T-helper 1 cell treated with Interleukin-12 subunit alpha and Interleukin-12 subunit beta and Interleukin-4 antibody, amounts not matched to agents 30 μg/mL and 1 μg/mL, for 36 hours (primary cell): ENCODE data around the gene ISYNA1.
"Not testable (repeated sequence)": the region's sequence is repeated elsewhere in the genome, so short reads cannot be mapped to it uniquely, and the experiment has no call there.

ENCODE experiments used
- H3K27ac Mint-ChIP-seq: one replicate; pipeline ENCODE4 v1.8.0; 2021; ENCODE audit warnings: mild to moderate bottlenecking, mixed read lengths
- H3K27me3 Mint-ChIP-seq: one replicate; pipeline ENCODE4 v1.8.0; 2021; ENCODE audit warnings: low read depth, mixed read lengths
- H3K36me3 Mint-ChIP-seq: one replicate; pipeline ENCODE4 v1.8.0; 2021; ENCODE audit warnings: low read depth, mixed read lengths
- H3K4me1 Mint-ChIP-seq: one replicate; pipeline ENCODE4 v1.8.0; 2021; ENCODE audit warnings: low read depth, mixed read lengths
- H3K4me3 Mint-ChIP-seq: one replicate; pipeline ENCODE4 v1.8.0; 2021; ENCODE audit warnings: mild to moderate bottlenecking, moderate library complexity, mixed read lengths
- H3K9me3 Mint-ChIP-seq: one replicate; pipeline ENCODE4 v1.8.0; 2021; ENCODE audit warnings: mixed read lengths

Gene ISYNA1

DNA sequence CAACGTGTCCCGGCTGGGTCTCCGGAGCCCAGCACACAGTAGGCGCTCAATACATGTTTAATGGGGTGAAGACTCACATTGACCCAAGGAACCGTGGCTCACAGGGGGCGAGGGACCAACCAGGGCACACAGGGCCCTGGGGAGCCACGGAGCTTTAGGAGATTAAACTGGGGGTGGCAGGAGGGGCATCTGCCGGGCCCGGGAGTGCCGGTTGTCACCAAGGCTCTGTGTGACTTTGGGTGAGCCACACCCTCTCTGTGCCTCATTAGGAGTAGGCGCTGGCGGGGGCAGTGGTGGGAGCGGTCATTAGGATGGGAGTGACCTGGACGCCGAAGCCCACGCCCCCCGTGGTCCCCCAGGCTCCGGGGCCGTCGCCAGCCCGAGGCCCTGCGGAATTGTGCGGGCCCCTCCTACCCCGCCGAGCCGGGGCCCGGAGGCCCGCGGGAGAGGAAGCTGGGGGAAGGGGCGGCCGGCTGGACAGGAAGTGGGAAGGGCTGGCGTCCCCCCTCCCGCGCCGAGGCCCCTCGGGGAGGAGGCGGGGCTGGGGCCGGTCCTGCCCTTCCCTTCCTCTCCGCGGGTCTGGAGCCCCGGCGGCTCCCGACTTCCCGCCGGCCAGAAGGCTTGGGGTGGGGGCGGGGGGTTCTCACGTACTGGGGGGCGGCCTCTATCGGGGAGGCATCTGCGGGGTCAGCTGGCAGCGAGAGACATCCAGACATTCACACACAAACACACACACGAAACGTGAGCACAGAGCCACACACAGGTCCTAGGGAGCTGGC is 20.5 kb downstream of the ISYNA1 start:
- peak overlapping the region; percentile 87 for H3K27ac Mint-ChIP-seq
- H3K36me3 Mint-ChIP-seq = peaks cover 2% of the 10 kb centered on the region
- H3K4me3 Mint-ChIP-seq = peak overlapping the region; percentile 79
- H3K27me3 Mint-ChIP-seq = peaks cover 4% of the 10 kb centered on the region
- H3K9me3 Mint-ChIP-seq = no peaks in the 10 kb centered on the region
- peaks cover 55% of the 10 kb centered on the region for H3K4me1 Mint-ChIP-seq

DNA sequence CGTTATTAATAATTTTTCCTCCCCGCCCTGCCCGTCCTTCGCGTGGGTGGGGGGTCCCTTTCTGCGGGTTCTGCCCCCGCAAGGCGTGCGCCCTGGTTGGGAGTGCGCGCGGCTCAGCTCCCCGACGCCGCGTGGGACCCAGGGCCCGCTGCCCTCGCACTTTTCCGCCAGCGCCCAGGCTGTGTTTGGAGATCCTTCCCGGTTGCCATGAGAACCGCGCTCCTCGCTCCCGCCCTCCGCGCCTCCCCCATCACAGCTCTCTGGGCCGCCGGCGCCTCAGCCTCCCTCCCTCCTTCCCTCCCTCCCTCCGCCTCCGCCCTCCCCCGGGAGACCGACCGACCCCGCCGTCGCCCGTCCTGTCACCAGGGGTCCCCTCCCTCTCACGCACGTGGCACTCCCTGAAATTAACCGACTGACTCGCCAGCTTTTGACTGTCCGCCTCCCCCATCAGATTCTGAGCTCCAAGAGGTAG is 21.1 kb downstream of the ISYNA1 start:
- Mint-ChIP-seq H3K4me3 (peak overlapping the region; percentile 76), H3K36me3 (peaks cover 2% of the 10 kb centered on the region), H3K27ac (peak overlapping the region; percentile 79), H3K4me1 (peaks cover 50% of the 10 kb centered on the region), H3K9me3 (no peaks in the 10 kb centered on the region), H3K27me3 (peaks cover 4% of the 10 kb centered on the region)

DNA sequence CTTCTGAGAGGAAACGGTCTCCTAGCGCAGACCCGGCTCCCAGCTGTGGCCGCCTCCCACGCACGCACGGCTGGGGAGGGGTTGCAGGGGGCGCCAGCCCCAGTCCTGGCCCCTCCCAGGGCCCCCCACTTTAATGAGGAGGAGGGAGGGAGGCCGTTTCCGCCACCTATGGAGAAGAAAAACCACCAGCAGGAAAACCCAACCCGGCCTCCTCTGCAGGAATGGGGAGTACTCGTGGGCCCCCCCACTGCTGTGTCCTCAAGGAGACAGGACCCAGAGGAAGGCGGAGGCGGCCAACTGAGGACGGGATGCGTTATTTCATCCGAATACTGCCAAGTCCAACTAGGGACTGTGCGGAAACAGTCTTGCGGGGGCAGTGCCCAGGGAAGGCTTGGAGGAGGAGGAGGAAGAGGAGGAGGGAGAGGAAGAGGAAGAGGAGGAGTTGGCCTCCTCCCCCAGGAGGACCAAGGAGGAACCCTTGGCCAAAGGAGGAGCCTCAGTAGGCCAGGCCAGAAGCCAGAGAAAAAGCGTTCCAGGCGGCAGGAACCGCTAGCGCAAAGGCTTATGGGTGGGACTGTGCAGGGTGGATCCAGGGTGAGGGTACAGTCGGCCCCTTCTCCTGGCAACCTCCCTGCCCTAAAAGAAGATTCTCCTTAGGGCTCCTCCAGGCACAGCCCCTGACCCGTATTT is 22.6 kb downstream of the ISYNA1 start:
- Mint-ChIP-seq H3K36me3 (peaks cover 2% of the 10 kb centered on the region), H3K27ac (no peak overlapping the region), H3K9me3 (no peaks in the 10 kb centered on the region), H3K4me3 (peak overlapping the region; percentile 71), H3K27me3 (peaks cover 4% of the 10 kb centered on the region), H3K4me1 (peaks cover 41% of the 10 kb centered on the region)

DNA sequence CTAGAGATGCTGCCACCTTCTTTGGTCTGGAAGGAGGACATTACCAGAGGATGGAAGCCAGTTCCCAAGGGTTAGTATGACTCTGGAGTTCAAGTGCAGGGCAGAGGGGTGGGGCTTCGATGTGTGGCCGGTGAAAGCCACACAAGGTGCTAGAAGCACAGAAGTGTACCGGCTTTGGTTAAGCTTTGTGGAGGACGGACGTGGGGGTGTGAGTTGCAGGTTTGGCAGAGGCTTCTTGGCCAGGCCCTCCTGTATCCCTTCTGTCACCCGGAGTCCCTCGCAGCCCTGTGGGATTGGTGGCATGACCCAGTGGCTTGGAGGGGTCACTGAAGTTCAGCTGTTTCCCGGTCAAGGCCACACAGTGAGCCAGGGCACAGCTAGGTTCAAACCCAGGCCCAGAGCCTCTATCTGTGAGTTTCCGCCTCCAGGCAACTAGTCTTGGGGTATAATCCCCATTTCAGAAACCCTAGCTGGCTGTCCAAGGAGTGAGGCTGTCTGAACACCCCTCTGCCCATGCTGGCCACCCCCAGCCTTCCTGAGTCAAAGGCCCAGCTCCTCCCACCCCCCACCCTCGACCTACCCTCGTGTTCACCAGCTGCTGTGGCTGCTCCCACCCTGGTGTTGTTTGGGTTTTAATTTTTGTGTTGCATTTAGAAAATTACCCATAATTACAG is 23.3 kb downstream of the ISYNA1 start:
- peaks cover 39% of the 10 kb centered on the region for H3K4me1 Mint-ChIP-seq
- no peaks in the 10 kb centered on the region for H3K36me3 Mint-ChIP-seq
- no peak overlapping the region for H3K4me3 Mint-ChIP-seq
- H3K27me3 Mint-ChIP-seq = peaks cover 4% of the 10 kb centered on the region
- H3K27ac Mint-ChIP-seq = peak overlapping the region; percentile 32
- no peaks in the 10 kb centered on the region for H3K9me3 Mint-ChIP-seq

DNA sequence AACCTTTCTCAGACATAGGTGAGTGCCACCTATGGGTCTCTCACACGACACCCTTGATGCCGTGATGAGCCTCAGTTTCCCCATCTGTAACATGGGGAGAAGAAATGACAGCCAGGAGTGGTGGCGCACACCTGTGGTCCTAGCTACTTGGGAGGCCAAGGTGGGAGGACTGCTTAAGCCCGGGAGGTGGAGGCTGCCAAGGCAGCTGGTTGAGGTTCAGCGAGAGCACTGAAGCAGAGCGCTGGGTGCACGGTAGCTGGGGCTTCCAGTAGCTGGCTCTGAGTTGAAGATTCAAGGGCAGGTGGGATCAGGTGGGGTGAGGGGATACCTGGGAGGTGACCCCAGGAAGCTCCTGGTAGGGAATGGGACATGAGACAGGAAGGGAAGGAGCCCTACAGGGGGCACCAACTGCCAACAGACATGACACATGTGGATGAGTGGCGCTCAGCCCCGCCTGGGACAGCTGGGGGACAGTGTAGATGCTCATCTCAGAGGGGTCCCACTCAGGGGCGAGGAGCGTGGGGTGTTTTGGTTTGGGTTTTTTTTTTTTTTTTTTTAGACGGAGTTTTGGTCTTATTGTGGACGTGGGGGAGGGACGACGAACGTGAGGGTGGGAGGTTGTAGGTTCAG is 25.2 kb downstream of the ISYNA1 start:
- Mint-ChIP-seq H3K4me1 (peaks cover 28% of the 10 kb centered on the region), H3K36me3 (no peaks in the 10 kb centered on the region), H3K9me3 (no peaks in the 10 kb centered on the region), H3K27ac (no peak overlapping the region), H3K27me3 (peaks cover 4% of the 10 kb centered on the region), H3K4me3 (no peak overlapping the region)

DNA sequence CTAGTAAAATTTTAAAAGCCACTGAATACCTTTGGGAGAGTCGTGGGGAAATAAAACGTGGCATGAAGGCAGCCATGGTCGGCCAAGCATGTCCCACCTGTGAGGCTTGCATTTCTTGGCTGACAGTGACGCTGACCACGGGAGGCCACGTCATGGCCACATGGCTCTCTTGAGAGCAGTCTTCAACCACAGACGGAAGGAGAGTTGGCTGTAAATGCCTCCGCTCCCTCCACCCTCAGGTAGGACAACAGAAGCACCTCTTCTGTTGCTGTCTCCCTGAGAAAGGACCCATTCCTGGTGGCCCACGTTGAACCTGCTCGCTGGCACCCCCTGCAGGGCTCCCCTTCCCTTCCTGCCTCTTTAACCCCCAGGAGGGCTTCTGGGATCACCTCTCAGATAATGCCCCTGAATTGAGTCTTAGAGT is 29.9 kb downstream of the ISYNA1 start:
- Mint-ChIP-seq H3K27me3 (peaks cover 4% of the 10 kb centered on the region), H3K4me3 (no peak overlapping the region), H3K9me3 (no peaks in the 10 kb centered on the region), H3K4me1 (peaks cover 4% of the 10 kb centered on the region), H3K27ac (no peak overlapping the region), H3K36me3 (no peaks in the 10 kb centered on the region)

DNA sequence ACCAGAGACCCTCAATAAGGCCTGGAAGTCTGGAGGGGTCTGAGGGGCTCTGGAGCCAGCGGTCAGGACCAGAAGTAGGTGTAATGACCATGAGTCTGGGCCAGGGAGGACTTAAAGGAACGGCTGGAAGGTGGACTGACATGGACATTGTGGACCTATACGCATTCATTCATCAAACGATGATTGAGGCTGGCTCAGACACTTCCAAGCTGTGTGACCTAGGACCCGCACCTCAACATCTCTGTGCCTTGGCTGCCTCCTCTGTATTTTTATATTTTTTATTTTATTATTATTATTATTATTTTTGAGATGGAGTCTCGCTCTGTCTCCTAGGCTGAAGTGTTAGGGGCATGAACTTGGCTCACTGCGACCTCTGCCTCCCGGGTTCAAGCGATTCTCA is 31.2 kb downstream of the ISYNA1 start:
- no peak overlapping the region for H3K4me3 Mint-ChIP-seq
- H3K4me1 Mint-ChIP-seq = peaks cover 5% of the 10 kb centered on the region
- no peaks in the 10 kb centered on the region for H3K27me3 Mint-ChIP-seq
- no peaks in the 10 kb centered on the region for H3K9me3 Mint-ChIP-seq
- no peaks in the 10 kb centered on the region for H3K36me3 Mint-ChIP-seq
- H3K27ac Mint-ChIP-seq = no peak overlapping the region

DNA sequence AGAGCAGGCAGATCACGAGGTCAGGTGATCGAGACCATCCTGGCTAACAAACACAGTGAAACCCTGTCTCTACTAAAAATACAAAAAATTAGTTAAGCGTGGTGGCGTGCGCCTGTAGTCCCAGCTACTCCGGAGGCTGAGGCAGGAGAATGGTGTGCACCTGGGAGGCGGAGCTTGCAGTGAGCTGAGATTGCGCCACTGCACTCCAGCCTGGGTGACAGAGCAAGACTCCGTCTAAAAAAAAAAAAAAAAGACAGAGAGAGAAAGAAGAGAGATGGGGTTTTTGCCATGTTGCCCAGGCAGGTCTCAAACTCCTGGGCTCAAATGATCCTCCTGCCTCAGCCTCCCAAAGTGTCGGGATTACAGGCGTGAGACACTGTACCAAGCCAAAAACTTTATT is 32.2 kb downstream of the ISYNA1 start:
- H3K36me3 Mint-ChIP-seq, H3K27ac Mint-ChIP-seq, H3K4me3 Mint-ChIP-seq, H3K27me3 Mint-ChIP-seq, H3K4me1 Mint-ChIP-seq, H3K9me3 Mint-ChIP-seq: not testable (repeated sequence)

DNA sequence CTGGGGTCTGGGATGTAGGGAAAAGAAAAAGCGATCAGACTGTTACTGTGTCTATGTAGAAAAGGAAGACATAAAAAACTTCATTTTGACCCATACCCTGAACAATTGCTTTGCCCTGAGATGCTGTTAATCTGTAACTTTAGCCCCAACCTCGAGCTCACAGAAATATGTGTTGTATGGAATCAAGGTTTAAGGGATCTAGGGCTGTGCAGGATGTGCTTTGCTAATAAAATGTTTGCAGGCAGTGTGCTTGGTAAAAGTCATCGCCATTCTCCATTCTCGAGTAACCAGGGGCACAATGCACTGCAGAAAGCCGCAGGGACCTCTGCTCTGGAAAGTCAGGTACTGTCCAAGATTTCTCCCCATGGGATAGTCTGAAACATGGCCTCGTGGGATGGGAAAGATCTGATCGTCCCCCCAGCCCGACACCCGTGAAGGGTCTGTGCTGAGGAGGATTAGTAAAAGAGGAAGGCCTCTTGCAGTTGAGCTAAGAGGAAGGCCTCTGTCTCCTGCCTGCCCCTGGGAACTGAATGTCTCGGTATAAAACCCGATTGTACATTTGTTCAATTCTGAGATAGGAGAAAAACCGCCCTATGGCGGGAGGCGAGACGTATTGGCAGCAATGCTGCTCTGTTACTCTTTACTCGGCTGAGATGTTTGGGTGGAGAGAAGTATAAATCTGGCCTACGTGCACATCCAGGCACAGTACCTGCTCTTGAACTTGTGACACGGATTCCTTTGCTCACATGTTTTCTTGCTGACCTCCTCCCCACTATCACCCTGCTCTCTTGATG is 35.3 kb downstream of the ISYNA1 start:
- not testable (repeated sequence) for H3K27ac Mint-ChIP-seq, H3K36me3 Mint-ChIP-seq, H3K4me3 Mint-ChIP-seq

DNA sequence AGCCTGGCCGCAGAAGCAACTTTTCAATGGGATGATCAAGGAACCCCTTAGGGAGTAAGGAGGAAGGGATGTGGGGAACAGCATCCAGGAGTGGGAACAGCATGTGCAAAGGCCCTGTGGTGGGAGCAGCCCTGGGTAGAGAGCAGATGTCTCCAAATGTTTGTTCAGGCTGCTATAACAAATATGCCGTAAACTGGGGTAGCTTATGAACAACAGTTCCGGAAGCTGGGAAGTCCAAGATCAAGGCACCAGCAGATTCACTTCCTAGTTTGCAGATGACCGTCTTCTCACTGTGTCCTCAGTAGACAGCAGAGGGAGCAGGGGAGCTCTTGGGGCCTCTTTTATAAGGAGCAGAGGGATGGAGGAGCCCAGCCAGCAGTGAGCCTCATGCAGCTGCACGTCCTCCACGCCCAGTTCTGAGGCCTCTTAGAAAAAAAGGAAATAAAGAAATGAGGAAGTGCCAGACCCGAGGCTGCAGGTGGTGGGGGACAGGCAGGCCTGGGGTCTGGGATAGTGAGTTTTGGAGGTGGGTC is 36.3 kb downstream of the ISYNA1 start:
- Mint-ChIP-seq H3K4me1 (peaks cover 6% of the 10 kb centered on the region), H3K36me3 (no peaks in the 10 kb centered on the region), H3K4me3 (no peak overlapping the region), H3K27ac (no peak overlapping the region), H3K9me3 (no peaks in the 10 kb centered on the region), H3K27me3 (peaks cover 13% of the 10 kb centered on the region)

More for the DNA sequence above, 35.3 kb downstream of the ISYNA1 start:
- not testable (repeated sequence) for H3K9me3 Mint-ChIP-seq, H3K27me3 Mint-ChIP-seq, H3K4me1 Mint-ChIP-seq

DNA sequence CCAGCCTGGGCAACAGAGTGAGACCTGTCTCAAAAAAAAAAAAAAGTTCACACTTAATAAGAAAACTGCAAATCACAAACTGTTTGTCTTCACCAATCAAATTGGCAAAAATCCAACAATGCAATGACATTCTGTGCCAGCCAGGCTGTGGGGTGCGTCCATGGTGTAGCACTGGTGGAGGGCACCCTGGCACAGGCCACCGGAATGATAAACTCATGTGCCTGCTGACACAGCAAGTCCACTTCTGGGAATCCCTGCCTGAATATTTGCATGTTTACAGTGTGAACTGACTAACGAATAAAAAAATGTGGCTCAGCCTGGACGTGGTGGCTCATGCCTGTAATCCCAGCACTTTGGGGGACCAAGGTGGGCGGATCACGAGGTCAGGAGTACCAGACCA is 38.9 kb downstream of the ISYNA1 start:
- H3K4me3 Mint-ChIP-seq = no peak overlapping the region
- no peaks in the 10 kb centered on the region for H3K9me3 Mint-ChIP-seq
- peaks cover 23% of the 10 kb centered on the region for H3K27me3 Mint-ChIP-seq
- H3K4me1 Mint-ChIP-seq = peaks cover 6% of the 10 kb centered on the region
- no peak overlapping the region for H3K27ac Mint-ChIP-seq
- H3K36me3 Mint-ChIP-seq = no peaks in the 10 kb centered on the region

DNA sequence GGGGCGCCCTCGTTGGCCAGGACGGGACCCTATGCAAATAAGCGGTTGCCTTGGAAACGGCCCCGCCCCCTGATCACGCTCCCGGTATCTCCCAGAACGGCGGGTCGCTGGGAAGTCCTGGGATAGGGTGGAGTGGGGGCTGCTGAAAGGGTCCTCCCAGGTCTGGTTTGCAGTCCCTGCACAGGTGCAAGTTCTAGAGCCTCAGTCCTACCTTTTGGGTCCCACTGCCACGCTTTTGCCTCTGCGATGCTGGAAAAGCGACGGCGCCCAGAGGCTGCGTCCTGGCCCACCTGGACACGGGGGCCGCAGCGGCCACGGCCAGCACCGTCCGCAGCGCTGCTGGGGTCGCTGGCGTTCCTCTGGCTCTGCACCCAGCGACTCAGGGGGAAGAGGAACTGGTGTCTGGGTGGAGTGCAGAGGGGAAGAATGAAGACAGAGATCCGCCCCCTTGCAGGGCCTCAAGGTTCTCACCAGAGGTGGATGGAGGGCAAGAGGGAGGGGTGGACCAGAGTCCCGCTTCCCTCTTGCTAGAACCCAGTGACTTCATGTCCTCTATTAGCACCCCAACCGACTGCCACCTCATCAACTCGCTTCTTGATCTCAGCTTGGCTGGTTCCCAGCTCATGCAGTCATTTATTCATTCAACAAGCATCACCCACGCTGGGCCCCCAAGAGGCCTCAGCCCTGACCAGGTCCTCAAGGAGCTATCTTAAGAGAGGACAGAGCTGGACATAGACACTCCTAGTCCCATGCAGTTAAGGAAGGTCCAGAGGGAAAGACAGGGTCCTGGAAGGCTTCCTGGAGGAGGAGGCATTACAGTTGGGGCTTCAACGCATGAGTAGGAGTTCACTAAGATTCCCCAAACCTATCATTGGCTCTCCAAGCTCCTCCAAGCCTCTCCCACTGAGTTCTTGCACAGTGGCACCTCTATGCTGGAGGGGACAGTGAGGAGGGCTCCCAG is 40.4 kb downstream of the ISYNA1 start, which contains the start of gene LRRC25:
Gene LRRC25 (minus strand): TSS at position 381 of the 961 bp plus-strand sequence. CDS start 659 bp downstream, outside the sequence.
- H3K4me1 Mint-ChIP-seq = peaks cover 6% of the 10 kb centered on the region
- no peaks in the 10 kb centered on the region for H3K9me3 Mint-ChIP-seq
- no peak within 1 kb of the TSS for H3K4me3 Mint-ChIP-seq
- H3K27ac Mint-ChIP-seq = no peak within 1 kb of the TSS
- H3K27me3 Mint-ChIP-seq = peaks cover 27% of the 10 kb centered on the region
- no peaks in the 10 kb centered on the region for H3K36me3 Mint-ChIP-seq
